GM18870 (cell line): Measurements from ENCODE around the gene ZSWIM6.

Source experiments
- ATAC-seq: cut with Tn5 transposase; IDR thresholded peaks from one replicate; pipeline ENCODE4 v1.9.1; 2021; ENCODE audit warnings: moderate library complexity; ENCODE audit not compliant: unreplicated experiment

ZSWIM6 gene

GRCh38 chr5:61357745-61358144 is 25.7 kb downstream of the ZSWIM6 start:
- ATAC-seq = no peak

GRCh38 chr5:61362796-61363368 is 30.8 kb downstream of the ZSWIM6 start:
- no peak for ATAC-seq

DNA sequence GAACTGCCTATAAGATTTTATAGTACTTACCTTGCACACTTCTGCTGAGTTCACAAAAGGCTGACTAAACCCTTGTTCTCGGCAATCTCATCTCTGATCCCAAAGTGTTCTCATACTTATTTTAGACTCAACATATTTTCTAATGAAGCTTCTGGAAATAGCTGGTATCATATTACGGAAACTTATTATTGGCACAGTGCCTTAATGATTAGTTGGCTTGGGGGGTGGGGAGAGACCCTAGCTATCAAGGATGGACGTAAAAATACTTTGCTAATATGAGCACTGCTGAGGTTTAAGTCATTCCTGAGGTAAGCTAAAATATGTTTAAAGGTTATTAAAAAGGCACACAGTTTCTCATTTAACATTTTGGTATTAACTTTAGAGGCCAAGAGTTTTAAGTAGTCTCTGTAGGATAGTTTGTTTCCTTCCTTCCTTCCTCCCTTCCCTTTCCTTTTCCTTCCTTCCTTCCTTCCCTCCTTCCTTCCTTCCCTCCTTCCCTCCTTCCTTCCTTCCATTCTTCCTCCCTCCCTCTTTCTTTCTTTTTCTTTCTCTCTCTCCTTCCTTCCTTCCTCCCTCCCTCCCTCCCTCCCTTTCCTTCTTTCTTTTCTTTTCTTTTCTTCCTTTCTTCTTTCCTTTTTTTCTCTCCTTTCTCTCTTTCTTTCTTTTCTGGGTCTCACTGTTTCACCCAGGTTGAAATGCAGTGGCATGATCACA is 31.5 kb downstream of the ZSWIM6 start:
- no peak for ATAC-seq

DNA sequence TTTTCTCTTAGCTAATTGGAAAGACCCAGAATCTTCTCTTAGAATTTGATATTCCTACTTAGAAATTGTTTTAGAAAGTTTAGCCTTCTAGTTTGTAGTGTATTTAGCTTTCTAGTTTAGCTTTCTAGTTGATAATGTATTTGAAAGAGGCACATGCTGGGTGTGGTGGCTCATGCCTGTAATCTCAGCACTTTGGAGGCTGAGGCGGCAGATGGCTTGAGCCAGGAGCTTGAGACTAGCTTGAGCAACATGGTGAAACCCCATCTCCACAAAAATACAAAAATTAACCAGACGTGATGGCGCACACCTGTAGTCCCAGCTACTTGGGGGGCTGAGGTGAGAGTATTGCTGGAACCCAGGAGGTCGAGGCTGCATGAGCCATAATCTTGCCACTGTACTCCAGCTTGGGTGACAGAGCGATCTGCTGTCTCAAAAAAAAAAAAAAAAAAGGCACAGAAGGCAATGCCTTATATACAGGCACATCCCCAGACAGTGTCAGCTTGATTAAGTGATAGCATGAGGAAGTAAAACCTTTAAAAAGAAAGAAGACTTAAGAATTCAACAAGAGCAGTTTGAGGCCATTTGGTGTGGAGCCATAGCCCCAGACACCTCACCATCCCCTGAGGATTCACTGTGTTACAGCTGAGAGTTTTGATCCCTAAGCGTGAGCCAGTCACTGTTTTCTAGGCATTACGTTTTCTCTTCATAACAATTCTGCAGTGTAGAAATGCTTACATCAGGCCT is 34.6 kb downstream of the ZSWIM6 start:
- ATAC-seq = no peak

DNA sequence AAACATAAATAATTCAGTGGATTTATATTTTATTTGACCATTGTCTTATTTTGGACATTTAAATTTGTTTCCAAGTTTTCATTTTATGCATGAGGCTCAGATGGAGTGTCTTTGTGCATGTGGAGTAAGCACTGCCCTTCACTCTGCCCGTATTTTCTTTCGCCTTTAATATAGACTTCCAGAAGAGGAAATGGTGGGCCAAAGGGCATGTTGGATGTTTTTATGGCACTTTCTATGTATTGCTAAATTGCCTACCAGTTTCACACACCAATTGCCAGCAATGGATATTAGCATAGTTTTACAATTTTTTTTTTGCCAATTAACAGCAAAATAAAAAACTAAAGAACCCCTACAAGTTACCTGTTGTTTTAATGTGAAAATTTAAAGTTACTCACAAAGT is 38.4 kb downstream of the ZSWIM6 start:
- ATAC-seq = no peak

DNA sequence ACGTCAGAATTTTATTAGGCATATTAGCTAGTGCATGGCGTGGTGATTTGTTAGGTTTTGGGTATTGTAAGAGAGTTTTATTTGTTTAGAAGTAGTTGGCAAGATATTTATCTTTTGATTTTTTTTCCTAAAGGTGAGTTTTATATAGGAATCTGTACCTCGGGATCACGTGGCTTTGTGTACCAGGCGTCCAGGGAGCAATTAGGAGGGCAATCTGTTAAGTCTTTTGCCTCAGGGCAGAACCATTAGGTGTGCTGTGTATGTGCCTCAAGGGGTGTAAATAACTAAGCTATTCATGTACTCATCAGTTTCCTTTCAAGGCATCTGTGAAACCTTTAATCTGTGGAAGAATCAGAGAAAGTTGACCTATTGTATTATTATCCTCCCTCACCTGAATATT is 39.4 kb downstream of the ZSWIM6 start:
- no peak for ATAC-seq

DNA sequence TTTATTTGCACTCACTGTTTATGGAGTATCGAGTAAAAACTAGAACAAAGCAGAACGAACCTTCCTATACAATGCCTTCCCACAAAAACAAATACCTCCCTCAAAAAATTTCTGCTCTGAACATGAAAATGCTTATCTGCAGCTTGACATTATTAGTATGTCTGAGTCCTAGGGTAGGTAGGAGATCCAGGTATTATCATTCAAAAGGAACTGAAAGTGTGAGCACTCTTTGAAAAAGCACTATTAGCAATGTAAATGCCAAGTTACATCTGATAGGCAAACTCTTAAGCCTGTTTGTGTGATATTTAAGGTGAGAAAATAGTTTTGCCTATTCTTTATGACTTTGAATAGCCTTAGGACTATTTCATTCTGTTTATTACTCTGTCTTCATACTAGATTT is 47.6 kb downstream of the ZSWIM6 start:
- ATAC-seq = no peak

- no peak for ATAC-seq
Measured at GRCh38 chr5:61381968-61382367, 49.9 kb downstream of the ZSWIM6 start.

GRCh38 chr5:61385627-61386026 is 53.6 kb downstream of the ZSWIM6 start:
- no peak for ATAC-seq

- ATAC-seq = no peak
Measured at GRCh38 chr5:61386045-61386800, 54.2 kb downstream of the ZSWIM6 start.

- no peak for ATAC-seq
Measured at GRCh38 chr5:61389609-61390008, 57.6 kb downstream of the ZSWIM6 start.

- no peak for ATAC-seq
Measured at GRCh38 chr5:61394078-61394704, 62.1 kb downstream of the ZSWIM6 start.

DNA sequence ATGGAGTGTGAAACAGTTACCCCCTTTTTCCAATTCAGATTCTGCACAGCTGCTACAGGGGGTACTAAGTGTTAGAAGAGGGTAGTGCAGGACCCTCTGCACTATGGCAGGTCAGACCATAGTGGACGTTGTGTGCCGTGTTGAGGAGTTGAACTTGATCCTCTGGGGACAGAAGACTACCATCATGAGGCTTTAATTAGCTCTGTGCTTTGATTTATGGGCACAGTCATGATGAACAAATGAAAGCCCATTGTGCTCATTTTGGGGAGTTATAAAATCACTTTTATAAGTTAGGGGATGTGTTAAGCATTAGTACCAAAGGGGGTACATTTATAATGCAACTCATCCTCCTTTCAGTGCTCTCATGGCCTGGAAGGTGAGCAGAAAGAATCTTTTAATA is 62.7 kb downstream of the ZSWIM6 start:
- ATAC-seq = no peak

DNA sequence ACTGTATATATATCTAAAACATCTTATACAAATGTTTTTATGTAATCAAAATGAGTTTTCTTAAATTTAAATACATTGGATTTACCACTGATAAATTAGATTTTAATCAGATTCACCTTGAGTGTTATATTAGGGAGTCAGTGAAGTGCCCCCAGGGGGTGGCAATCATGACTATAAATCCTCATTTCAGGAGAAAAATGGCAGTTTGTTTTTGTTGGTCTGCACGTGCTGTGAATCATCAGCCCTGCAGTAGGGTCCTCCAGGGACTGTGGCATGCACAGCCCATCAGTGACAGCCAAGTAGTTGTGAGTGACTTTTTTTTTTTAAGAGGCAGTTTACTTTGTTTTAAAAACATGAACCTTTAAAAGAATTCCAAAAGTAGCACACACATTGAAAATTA is 65.2 kb downstream of the ZSWIM6 start:
- no peak for ATAC-seq

- no peak for ATAC-seq
Measured at GRCh38 chr5:61397937-61398336, 65.9 kb downstream of the ZSWIM6 start.

GRCh38 chr5:61398440-61398839 is 66.4 kb downstream of the ZSWIM6 start:
- no peak for ATAC-seq

GRCh38 chr5:61399679-61400078 is 67.6 kb downstream of the ZSWIM6 start:
- ATAC-seq = no peak

DNA sequence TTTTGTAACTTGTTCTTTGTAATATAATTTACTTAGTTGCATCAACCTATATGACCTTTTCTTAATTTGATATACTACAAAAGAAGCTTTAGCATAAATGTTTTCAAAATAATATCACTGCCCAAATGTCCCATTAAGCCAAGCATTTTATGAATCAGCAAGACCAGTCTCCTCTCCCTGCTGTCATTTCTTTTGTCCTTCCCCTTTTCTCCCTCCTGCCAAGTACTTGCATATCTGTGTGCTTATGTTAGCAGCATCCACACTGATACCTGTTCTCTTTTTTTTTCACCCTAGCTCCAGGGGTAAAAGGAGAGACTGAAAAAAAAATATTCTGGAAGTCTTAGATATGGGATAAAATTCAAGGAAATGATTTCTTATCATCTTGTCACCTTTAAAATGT is 69.7 kb downstream of the ZSWIM6 start:
- ATAC-seq = no peak

- no peak for ATAC-seq
Measured at GRCh38 chr5:61402244-61402823, 70.3 kb downstream of the ZSWIM6 start.

- no peak for ATAC-seq
Measured at GRCh38 chr5:61402970-61403900, 71.2 kb downstream of the ZSWIM6 start.
